IPS-15b (cell line): ENCODE measurements around the gene MIPEP.

Experiments used
- H3K27me3 ChIP-seq: one replicate; pipeline ENCODE4 v1.6.1; 2013; ENCODE audit warnings: low read length; ENCODE audit not compliant: control insufficient read depth, insufficient read depth
- H3K36me3 ChIP-seq: one replicate; pipeline ENCODE4 v1.6.1; 2013; ENCODE audit warnings: low read length; ENCODE audit not compliant: control insufficient read depth, insufficient read depth
- H3K4me1 ChIP-seq: one replicate; pipeline ENCODE4 v1.6.1; 2013; ENCODE audit warnings: mild to moderate bottlenecking, low read length; ENCODE audit not compliant: control insufficient read depth, insufficient read depth
- H3K4me3 ChIP-seq: one replicate; pipeline ENCODE4 v1.5.1; 2013; ENCODE audit warnings: low read depth, low read length
- H3K9ac ChIP-seq: one replicate; pipeline ENCODE4 v1.6.1; 2013; ENCODE audit warnings: low read depth, mild to moderate bottlenecking, low read length
- H3K9me3 ChIP-seq: one replicate; pipeline ENCODE4 v1.6.1; 2013; ENCODE audit warnings: mild to moderate bottlenecking, low read length; ENCODE audit not compliant: control insufficient read depth, insufficient read depth

The MIPEP gene

GRCh38 chr13:23715092-23715761, 174.0 kb downstream of the MIPEP start:
- Histone ChIP-seq H3K9ac (no peak overlapping the region), H3K4me1 (no peaks in the 10 kb centered on the region), H3K4me3 (no peak overlapping the region), H3K36me3 (no peaks in the 10 kb centered on the region), H3K9me3 (no peaks in the 10 kb centered on the region), H3K27me3 (no peaks in the 10 kb centered on the region)

DNA sequence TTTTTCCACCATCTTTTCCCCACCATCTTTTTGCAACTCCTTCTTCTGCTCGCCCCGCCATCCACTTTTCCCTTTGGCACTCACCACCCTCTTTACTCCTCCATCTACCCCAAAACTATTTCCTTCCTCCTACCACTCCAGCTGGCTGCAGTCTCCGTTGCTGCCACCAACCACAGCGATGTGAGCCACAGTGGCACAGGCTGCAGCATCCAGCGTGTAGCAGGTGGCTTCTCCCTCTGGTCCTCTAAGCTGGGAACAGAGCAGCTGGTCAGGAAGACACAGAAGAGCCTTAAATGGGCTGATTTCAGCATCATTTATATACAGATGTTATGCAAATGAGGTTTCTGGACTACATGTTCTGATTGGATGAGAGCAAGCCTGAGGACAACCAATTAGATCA, 174.5 kb downstream of the MIPEP start:
- no peaks in the 10 kb centered on the region for H3K9me3 ChIP-seq
- H3K36me3 ChIP-seq = no peaks in the 10 kb centered on the region
- no peak overlapping the region for H3K9ac ChIP-seq
- no peaks in the 10 kb centered on the region for H3K27me3 ChIP-seq
- H3K4me1 ChIP-seq = no peaks in the 10 kb centered on the region
- H3K4me3 ChIP-seq = no peak overlapping the region

DNA sequence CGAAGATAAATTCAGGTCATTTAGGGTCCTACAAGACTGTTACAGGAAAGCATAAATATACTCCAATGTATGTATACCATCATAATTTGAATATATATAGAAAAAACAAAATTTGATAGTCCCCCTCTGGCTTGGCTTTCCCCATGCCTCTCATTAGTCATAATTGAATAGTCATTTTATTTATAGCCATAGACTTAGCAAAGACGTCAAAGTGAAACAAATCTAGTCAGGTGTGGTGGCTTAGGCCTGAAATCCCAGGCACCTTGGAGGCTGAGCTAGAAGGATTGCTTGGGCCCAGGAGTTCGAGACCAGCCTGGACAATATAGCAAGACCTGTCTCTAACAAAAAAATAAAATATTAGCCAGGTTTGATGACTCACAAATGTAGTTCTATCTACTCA, 177.8 kb downstream of the MIPEP start:
- no peaks in the 10 kb centered on the region for H3K4me1 ChIP-seq
- H3K9me3 ChIP-seq = no peaks in the 10 kb centered on the region
- H3K4me3 ChIP-seq = no peak overlapping the region
- no peaks in the 10 kb centered on the region for H3K36me3 ChIP-seq
- no peaks in the 10 kb centered on the region for H3K27me3 ChIP-seq
- H3K9ac ChIP-seq = no peak overlapping the region

- Histone ChIP-seq H3K36me3 (no peaks in the 10 kb centered on the region), H3K9me3 (no peaks in the 10 kb centered on the region), H3K9ac (no peak overlapping the region), H3K27me3 (no peaks in the 10 kb centered on the region), H3K4me3 (no peak overlapping the region), H3K4me1 (no peaks in the 10 kb centered on the region)
Measured at GRCh38 chr13:23710366-23710765, 178.8 kb downstream of the MIPEP start.

- H3K27me3 ChIP-seq = no peaks in the 10 kb centered on the region
- H3K9me3 ChIP-seq = no peaks in the 10 kb centered on the region
- no peaks in the 10 kb centered on the region for H3K4me1 ChIP-seq
- H3K36me3 ChIP-seq = no peaks in the 10 kb centered on the region
- H3K4me3 ChIP-seq = no peak overlapping the region
- H3K9ac ChIP-seq = no peak overlapping the region
Measured at GRCh38 chr13:23709536-23709935, 179.7 kb downstream of the MIPEP start.

DNA sequence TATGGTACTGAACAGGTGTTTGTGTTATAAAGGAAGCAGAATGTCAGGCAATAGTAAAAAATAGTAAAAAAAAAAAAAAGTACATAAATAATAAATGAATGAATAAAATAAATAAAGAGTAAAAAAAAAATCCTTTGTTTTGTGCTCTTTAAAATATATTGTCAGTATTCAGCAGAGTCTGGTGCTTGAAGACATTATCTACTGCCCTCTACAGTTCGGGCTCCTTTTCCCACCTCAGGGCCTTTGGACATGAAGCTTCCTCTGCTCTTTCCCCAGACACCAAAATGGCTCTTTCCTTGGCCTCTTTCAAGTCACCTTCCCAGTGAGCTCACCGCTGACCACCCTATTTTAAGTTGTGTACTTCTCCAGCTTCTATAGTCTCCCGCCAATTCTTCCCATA, 181.5 kb downstream of the MIPEP start:
- H3K4me3 ChIP-seq = no peak overlapping the region

GRCh38 chr13:23705583-23705982, 183.6 kb downstream of the MIPEP start:
- no peak overlapping the region for H3K9ac ChIP-seq
- H3K9me3 ChIP-seq = no peaks in the 10 kb centered on the region
- H3K4me3 ChIP-seq = no peak overlapping the region
- no peaks in the 10 kb centered on the region for H3K27me3 ChIP-seq
- H3K4me1 ChIP-seq = no peaks in the 10 kb centered on the region
- H3K36me3 ChIP-seq = no peaks in the 10 kb centered on the region

More for the DNA sequence above, 181.5 kb downstream of the MIPEP start:
- Histone ChIP-seq H3K27me3 (no peaks in the 10 kb centered on the region), H3K9me3 (no peaks in the 10 kb centered on the region), H3K36me3 (no peaks in the 10 kb centered on the region), H3K9ac (no peak overlapping the region), H3K4me1 (no peaks in the 10 kb centered on the region)

DNA sequence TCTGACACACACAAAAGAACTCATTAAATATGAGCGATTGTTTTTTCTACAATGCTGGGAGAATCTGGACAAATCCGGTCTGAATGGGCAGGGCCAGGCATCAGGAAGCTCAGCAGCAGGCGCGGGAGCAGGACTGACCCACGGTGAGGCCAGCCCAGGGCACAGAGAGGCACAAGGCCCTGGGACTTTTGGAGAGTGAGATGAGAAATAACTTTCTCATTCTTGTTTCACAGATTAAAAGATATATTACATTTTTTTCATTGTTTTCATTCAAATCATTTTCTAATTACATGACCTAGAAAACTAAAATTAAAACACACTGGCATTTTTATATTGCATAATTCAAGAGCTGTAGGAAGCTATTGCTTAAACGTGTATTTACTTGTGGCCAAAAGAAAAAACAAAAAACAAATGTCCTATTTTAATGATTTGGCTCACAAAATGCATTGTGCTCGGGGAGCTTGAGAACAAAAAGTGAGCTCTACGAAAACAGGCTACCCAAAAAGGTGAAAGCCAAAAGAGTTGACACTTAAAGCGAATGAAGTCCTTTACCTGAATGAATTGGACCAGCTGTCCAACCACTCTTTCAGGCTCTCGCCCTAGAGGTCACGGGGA, 185.8 kb downstream of the MIPEP start:
- Histone ChIP-seq H3K36me3 (no peaks in the 10 kb centered on the region), H3K4me1 (no peaks in the 10 kb centered on the region), H3K4me3 (no peak overlapping the region), H3K27me3 (no peaks in the 10 kb centered on the region), H3K9ac (no peak overlapping the region), H3K9me3 (no peaks in the 10 kb centered on the region)

- H3K4me3 ChIP-seq = no peak overlapping the region
- H3K9me3 ChIP-seq = no peaks in the 10 kb centered on the region
- H3K4me1 ChIP-seq = peaks cover 2% of the 10 kb centered on the region
- no peak overlapping the region for H3K9ac ChIP-seq
- H3K27me3 ChIP-seq = no peaks in the 10 kb centered on the region
- no peaks in the 10 kb centered on the region for H3K36me3 ChIP-seq
Measured at GRCh38 chr13:23701636-23702035, 187.6 kb downstream of the MIPEP start.

DNA sequence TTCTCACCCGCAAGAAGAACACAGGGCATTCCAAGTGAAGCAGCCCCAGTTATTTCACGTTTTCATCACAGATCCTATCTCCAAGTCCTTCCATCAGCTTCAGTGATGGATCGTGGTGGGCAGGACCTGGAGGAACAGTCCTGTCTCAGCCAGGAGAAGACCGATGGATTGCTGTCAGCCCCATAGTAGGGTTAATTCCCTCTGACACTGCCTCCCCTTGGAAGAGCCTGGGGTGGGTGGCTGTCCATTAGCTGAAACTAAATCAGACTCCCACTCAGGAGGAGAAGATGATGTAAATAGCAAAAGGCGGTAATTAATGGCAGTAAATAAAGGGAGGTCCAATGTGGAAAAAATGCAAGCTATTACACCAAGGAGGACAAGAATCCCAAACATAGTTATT, 188.0 kb downstream of the MIPEP start:
- Histone ChIP-seq H3K4me3 (no peak overlapping the region), H3K9me3 (no peaks in the 10 kb centered on the region), H3K36me3 (no peaks in the 10 kb centered on the region), H3K27me3 (no peaks in the 10 kb centered on the region), H3K4me1 (peaks cover 7% of the 10 kb centered on the region), H3K9ac (no peak overlapping the region)

- Histone ChIP-seq H3K27me3 (no peaks in the 10 kb centered on the region), H3K9ac (no peak overlapping the region), H3K36me3 (no peaks in the 10 kb centered on the region), H3K4me1 (peaks cover 10% of the 10 kb centered on the region), H3K4me3 (no peak overlapping the region), H3K9me3 (no peaks in the 10 kb centered on the region)
Measured at GRCh38 chr13:23699271-23699670, 189.9 kb downstream of the MIPEP start.

- Histone ChIP-seq H3K36me3 (no peaks in the 10 kb centered on the region), H3K9ac (no peak overlapping the region), H3K9me3 (no peaks in the 10 kb centered on the region), H3K27me3 (no peaks in the 10 kb centered on the region), H3K4me1 (peaks cover 10% of the 10 kb centered on the region), H3K4me3 (no peak overlapping the region)
Measured at GRCh38 chr13:23697772-23698313, 191.4 kb downstream of the MIPEP start.
